Stimulated activated CD4-positive, alpha-beta T cell treated with anti-CD3 and anti-CD28 coated beads, Interleukin-1b, Interleukin-23, amount 100 ng/mL, for 48 hours (primary cell): ENCODE results near the gene NOTCH1.
A peak's percentile ranks its signal among the peaks of the same experiment; 100 is the strongest.

Experiments used
- DNase-seq: peaks from one replicate; pipeline ENCODE4 v3.0.0-alpha.2; 2020

Gene NOTCH1

GRCh38 chr9:136499071-136499934, 46.5 kb downstream of the NOTCH1 start:
- no peak for DNase-seq

- DNase-seq: no peak
These were observed 47.7 kb downstream of the NOTCH1 start for GRCh38 chr9:136497916-136498695.

GRCh38 chr9:136496801-136497620, 48.8 kb downstream of the NOTCH1 start:
- no peak for DNase-seq

GRCh38 chr9:136496181-136496580, 49.7 kb downstream of the NOTCH1 start:
- DNase-seq: no peak

- no peak for DNase-seq
These were observed 50.5 kb downstream of the NOTCH1 start for GRCh38 chr9:136495238-136495800.

GRCh38 chr9:136494531-136495215, 51.2 kb downstream of the NOTCH1 start:
- DNase-seq: no peak

- DNase-seq: no peak
These were observed 51.8 kb downstream of the NOTCH1 start for GRCh38 chr9:136494012-136494411.

GRCh38 chr9:136493567-136493971, 52.3 kb downstream of the NOTCH1 start:
- DNase-seq: no peak

- DNase-seq: no peak
These were observed 52.8 kb downstream of the NOTCH1 start for GRCh38 chr9:136492978-136493522.

- DNase-seq: no peak
These were observed 56.1 kb downstream of the NOTCH1 start for GRCh38 chr9:136489731-136490130.

- DNase-seq: peak; percentile 71
These were observed 57.3 kb downstream of the NOTCH1 start for GRCh38 chr9:136488247-136489214.

GRCh38 chr9:136487672-136488071, 58.2 kb downstream of the NOTCH1 start:
- no peak for DNase-seq

- DNase-seq: no peak
These were observed 58.8 kb downstream of the NOTCH1 start for GRCh38 chr9:136486823-136487620.

- DNase-seq: no peak
These were observed 59.7 kb downstream of the NOTCH1 start for GRCh38 chr9:136486131-136486530.

GRCh38 chr9:136485049-136486045, 60.5 kb downstream of the NOTCH1 start:
- DNase-seq: peak; percentile 82

- DNase-seq: no peak
These were observed 61.4 kb downstream of the NOTCH1 start for GRCh38 chr9:136484153-136485048.

GRCh38 chr9:136483589-136484152, 62.2 kb downstream of the NOTCH1 start:
- DNase-seq: peak; percentile 93
